ENCODE results near the gene E2F8.

The E2F8 gene

GRCh38 chr11:19225123-19225522, 15.6 kb downstream of the E2F8 start:
- DNase-seq (ENCODE audit: low read depth in 3 of 3), result no peak

- no peak for DNase-seq (ENCODE audit: low read depth in 3 of 3)
Measured at GRCh38 chr11:19220903-19221724, 19.6 kb downstream of the E2F8 start.

- DNase-seq (ENCODE audit: low read depth in 3 of 3), result no peak
Measured at GRCh38 chr11:19218786-19219460, 21.8 kb downstream of the E2F8 start.

DNA sequence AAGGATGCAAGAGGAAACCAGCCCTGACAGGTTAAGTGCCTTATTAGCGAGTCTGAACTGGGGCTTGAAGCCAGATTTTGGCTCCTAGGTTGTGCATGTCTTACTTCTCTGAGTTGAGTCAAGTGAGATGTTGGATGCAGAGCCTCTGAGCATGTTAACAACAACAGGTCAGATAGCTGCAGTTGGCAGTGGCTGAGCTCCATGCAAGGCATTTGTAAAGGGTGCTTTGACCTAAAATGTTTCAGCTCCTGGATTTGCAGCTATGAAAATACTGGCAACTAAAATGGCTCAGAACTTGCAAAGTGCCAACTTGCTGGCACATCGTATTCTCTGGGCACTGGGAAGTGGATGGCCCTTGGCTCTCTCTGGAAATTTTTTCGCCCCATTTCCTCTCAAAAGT, 22.5 kb downstream of the E2F8 start:
- no peak for DNase-seq (ENCODE audit: low read depth in 3 of 3)

DNA sequence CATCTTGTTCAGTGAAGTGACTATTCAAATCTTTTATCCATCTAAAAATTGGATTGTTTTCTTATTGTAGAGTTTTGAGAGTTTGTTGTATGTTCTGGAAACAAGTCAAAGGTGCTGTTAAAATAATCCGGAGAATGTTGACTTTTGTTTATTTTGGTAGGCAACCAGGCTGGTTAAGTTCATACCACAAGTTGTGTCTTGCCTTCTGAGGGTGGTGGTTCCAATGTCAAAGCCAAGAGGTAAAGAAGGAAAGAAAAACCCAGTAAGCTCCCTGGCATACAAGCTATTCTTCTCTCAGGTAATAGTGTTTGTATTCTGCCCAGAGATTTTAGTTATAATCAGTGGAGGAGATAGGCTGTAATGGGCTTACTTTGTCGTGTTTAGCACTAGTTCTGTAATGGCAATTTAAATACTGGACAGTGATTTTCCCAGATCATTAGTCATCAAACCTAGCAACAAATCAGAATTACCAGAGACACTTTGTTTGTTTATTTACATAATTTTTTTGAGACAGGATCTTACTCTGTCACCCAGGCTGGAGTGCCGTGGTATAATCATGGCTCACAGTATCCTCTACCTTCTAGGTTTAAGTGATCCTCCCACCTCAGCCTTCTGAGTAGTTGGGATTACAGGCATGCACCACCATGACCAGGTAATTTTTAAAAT, 23.9 kb downstream of the E2F8 start:
- no peak for DNase-seq (ENCODE audit: low read depth in 3 of 3)

- no peak for DNase-seq (ENCODE audit: low read depth in 3 of 3)
Measured at GRCh38 chr11:19216021-19216420, 24.7 kb downstream of the E2F8 start.

DNA sequence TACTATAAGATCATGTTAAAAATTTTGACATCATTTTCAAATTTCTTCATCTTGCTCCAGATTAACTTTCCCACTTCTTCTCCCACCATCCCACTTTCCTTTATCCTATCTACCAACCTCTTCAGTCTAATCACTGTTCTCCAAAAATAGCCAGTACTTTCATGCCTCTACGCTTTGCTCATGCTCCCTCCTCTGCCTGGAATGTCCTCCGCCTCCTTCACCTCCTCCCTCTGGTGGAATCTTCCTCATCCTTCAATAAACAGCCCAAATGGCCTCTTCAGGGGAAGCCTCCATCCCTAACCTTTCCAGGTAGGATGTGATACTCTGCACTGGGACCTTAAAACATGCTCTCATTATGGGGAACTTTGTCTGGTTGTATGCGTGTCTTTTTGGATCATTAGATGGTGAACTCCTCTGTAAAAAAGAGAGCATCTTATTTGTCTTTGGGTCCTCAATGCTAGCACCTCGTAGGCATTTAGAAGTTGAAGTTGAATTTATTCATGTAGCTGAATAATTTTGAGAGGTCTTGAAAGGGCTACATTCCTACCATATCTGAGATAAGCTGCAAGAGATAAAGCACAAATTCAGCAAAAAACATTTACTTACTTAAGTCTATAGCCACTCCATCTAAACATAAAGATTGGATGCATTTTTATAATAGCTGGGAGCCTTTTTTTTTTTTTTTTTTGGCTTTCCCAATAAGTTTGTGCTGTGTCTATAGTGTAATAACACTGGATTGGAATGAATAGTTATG, 31.0 kb downstream of the E2F8 start:
- DNase-seq (ENCODE audit: low read depth in 3 of 3), result no peak

DNA sequence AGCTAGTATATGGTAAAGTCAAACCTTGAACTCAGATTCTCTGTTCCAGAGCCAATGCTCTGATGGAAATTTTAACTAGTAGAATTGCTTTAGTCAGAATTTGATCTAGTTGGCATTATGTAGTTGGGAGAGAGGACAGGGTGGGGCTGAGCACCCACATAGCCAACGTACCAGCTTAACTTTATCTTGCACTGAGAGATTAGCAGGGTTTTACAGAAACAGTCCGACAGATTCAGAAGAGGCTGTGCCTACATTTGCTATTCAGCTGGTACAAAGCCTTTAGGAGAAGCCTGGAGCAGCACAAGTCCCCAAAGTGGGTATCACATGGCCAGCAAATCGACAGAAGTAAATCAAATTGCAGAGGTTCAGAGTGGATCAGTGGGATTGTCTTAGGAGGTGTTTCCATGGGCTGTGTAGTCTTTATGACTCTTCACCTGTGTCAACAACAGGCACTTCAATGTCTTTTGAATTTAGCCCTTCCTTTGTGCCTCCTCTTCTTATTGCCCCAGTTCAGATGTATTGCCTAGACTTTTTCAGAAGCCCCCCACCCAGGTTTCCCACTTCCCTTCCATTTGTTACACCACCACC, 31.7 kb downstream of the E2F8 start:
- DNase-seq (ENCODE audit: low read depth in 3 of 3), result no peak

DNA sequence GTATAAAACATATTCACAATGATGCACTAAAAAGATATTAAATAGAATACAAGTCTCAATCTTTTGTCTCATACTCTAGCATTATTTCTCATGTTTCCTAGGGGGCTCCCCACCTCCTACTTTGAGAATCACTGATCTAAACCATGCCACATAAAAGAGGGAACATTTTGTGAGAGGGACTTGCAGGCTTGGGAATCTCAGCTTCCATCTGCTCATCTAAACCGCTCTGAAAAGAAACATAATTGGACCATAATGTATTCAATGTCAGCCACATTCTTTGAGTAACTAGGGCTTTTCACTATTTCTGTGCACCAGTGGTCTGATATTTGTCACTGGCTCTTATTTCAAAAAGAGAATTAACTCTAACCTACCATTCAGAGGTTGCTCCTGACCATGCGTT, 32.6 kb downstream of the E2F8 start:
- no peak for DNase-seq (ENCODE audit: low read depth in 3 of 3)

GRCh38 chr11:19204836-19205235, 35.9 kb downstream of the E2F8 start:
- no peak for DNase-seq (ENCODE audit: low read depth in 3 of 3)

- DNase-seq (ENCODE audit: low read depth in 3 of 3), result no peak
Measured at GRCh38 chr11:19201737-19202605, 38.8 kb downstream of the E2F8 start, which contains the start of gene CSRP3. TSS of gene CSRP3 (minus strand) at chr11:19201983. CDS start at chr11:19192448, 9,535 bp downstream.

- DNase-seq (ENCODE audit: low read depth in 3 of 3), result no peak
Measured at GRCh38 chr11:19200410-19201201, 40.1 kb downstream of the E2F8 start.

DNA sequence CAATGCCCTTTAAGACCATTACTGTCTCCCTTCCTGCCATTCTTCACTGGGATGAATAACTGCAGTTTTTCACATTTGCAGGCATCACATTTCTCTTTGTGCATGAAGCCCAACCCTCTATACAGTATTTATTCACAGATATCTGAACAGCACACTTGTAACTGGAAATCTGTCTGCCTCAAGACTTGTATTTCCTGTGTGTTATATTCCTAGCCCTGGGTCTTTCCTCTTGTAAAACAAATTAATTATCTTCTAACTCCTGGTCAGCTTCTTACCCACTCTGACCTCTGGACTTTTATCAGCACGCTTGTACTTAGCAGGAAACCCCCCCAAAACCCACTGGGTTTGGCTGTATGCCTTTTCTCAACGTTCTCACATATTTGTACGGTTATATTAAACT, 41.0 kb downstream of the E2F8 start:
- no peak for DNase-seq (ENCODE audit: low read depth in 3 of 3)

GRCh38 chr11:19199048-19199447, 41.7 kb downstream of the E2F8 start:
- DNase-seq (ENCODE audit: low read depth in 3 of 3), result no peak

- no peak for DNase-seq (ENCODE audit: low read depth in 3 of 3)
Measured at GRCh38 chr11:19196432-19196831, 44.3 kb downstream of the E2F8 start.

GRCh38 chr11:19194620-19195308, 46.0 kb downstream of the E2F8 start:
- DNase-seq (ENCODE audit: low read depth in 3 of 3), result no peak

GRCh38 chr11:19193916-19194315, 46.8 kb downstream of the E2F8 start:
- DNase-seq (ENCODE audit: low read depth in 3 of 3), result no peak

DNA sequence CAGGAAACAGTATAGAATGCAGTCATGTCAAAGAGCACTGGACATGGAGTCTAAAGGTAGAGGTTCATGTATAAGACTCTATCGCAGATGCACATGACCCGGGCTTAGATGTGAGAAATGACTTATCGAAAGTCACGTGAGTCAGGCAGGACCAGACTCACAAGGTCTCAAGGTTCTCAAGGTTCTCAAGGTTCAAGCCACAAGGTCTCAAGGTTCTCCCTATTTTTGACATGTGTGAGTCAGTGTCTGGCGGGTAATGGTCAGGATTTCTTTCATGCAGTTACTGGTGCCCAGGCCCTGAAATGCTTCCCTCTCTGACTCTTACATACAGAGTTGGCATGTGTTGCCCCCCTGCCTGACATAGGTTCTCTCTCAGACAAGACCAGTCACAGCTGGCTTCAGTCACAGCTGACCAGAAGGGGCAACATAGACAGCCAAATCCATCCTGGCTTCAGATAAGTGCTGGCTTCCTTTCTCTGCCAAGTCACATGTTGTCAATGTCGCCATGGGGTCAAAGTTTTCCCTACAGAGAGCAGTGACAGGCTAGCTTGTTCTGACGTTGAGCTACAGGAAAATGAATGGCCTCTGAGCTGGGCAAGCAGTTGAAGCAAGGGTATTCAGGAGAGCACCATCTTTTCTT, 49.1 kb downstream of the E2F8 start:
- DNase-seq (ENCODE audit: low read depth in 3 of 3), result no peak

GRCh38 chr11:19187833-19188258, 52.9 kb downstream of the E2F8 start:
- no peak for DNase-seq (ENCODE audit: low read depth in 3 of 3)
